SK-N-SH treated with all-trans-retinoic acid at 6 μM for 48 hours (cell line): ENCODE results near the gene ALOX12.
"Not testable (repeated sequence)": the region's sequence is repeated elsewhere in the genome, so short reads cannot be mapped to it uniquely, and the experiment has no call there.

Experiments used
- ATAC-seq: fragments of 200-7000 bp; cut with Tn5 transposase; 3 replicates; pipeline ENCODE4 v1.9.1; 2020; ENCODE audit warnings: mild to moderate bottlenecking, moderate library complexity
- ARNTL ChIP-seq: fragments of 450-650 bp; formaldehyde crosslinking; IDR thresholded peaks from 2 replicates; pipeline ENCODE4 v1.5.0; 2020; ENCODE audit warnings: low read depth, mild to moderate bottlenecking, moderate library complexity, borderline replicate concordance
- BACH2 ChIP-seq: fragments of 250-450 bp; sonication (Bioruptor Pico); IDR thresholded peaks from 2 replicates; pipeline ENCODE4 v1.9.0; 2021; ENCODE audit warnings: mild to moderate bottlenecking, borderline replicate concordance
- CREB5 ChIP-seq: fragments of 250-450 bp; sonication (Bioruptor Pico); IDR thresholded peaks from 2 replicates; pipeline ENCODE4 v1.5.1; 2020; ENCODE audit warnings: low read depth, mild to moderate bottlenecking, moderate library complexity
- CSDC2 ChIP-seq: fragments of 250-450 bp; sonication (Bioruptor Pico); IDR thresholded peaks from 2 replicates; pipeline ENCODE4 v1.5.0; 2020; ENCODE audit warnings: mild to moderate bottlenecking, moderate library complexity
- CSRNP3 ChIP-seq: fragments of 250-450 bp; sonication (Bioruptor Pico); IDR thresholded peaks from 2 replicates; pipeline ENCODE4 v1.5.1; 2021; ENCODE audit warnings: mild to moderate bottlenecking, moderate library complexity
- ESRRG ChIP-seq: fragments of 250-450 bp; sonication (Bioruptor Pico); IDR thresholded peaks from 2 replicates; pipeline ENCODE4 v1.6.1; 2021; ENCODE audit warnings: mild to moderate bottlenecking
- GLIS3 ChIP-seq: fragments of 250-450 bp; sonication (Bioruptor Pico); IDR thresholded peaks from 2 replicates; pipeline ENCODE4 v1.5.0; 2020; ENCODE audit warnings: mild to moderate bottlenecking, moderate library complexity
- ISL1 ChIP-seq: fragments of 250-450 bp; sonication (Bioruptor Pico); IDR thresholded peaks from 2 replicates; pipeline ENCODE4 v2.1.2; 2022; ENCODE audit warnings: mild to moderate bottlenecking, moderate library complexity
- OSR1 ChIP-seq: fragments of 250-450 bp; sonication (Bioruptor Pico); IDR thresholded peaks from 2 replicates; pipeline ENCODE4 v1.8.0; 2022; ENCODE audit warnings: moderate library complexity, mild to moderate bottlenecking, inconsistent platforms
- PATZ1 ChIP-seq: fragments of 250-450 bp; sonication (Bioruptor Pico); IDR thresholded peaks from 2 replicates; pipeline ENCODE4 v1.8.0; 2020; ENCODE audit warnings: mild to moderate bottlenecking, moderate library complexity, borderline replicate concordance
- PPARA ChIP-seq: fragments of 250-450 bp; sonication (Bioruptor Pico); IDR thresholded peaks from 2 replicates; pipeline ENCODE4 v1.5.0; 2020; ENCODE audit warnings: mild to moderate bottlenecking, borderline replicate concordance
- RARB ChIP-seq: fragments of 250-450 bp; sonication (Bioruptor Pico); IDR thresholded peaks from 2 replicates; pipeline ENCODE4 v1.8.0; 2021; ENCODE audit warnings: mild to moderate bottlenecking, moderate library complexity
- SNAI2 ChIP-seq: fragments of 250-450 bp; sonication (Bioruptor Pico); IDR thresholded peaks from 2 replicates; pipeline ENCODE4 v1.5.0; 2020; ENCODE audit warnings: mild to moderate bottlenecking, moderate library complexity
- TCF4 ChIP-seq: fragments of 250-450 bp; sonication (Bioruptor Pico); IDR thresholded peaks from 2 replicates; pipeline ENCODE4 v1.8.0; 2021; ENCODE audit warnings: mild to moderate bottlenecking, moderate library complexity, borderline replicate concordance
- TOX ChIP-seq: fragments of 250-450 bp; sonication (Bioruptor Pico); IDR thresholded peaks from 2 replicates; pipeline ENCODE4 v1.8.0; 2021; ENCODE audit warnings: mild to moderate bottlenecking, moderate library complexity, borderline replicate concordance
- TSHZ2 ChIP-seq: fragments of 250-450 bp; sonication (Bioruptor Pico); IDR thresholded peaks from 2 replicates; pipeline ENCODE4 v1.5.0; 2020; ENCODE audit warnings: mild to moderate bottlenecking, moderate library complexity
- ZFP30 ChIP-seq: fragments of 450-650 bp; formaldehyde crosslinking; IDR thresholded peaks from 2 replicates; pipeline ENCODE4 v1.5.0; 2022; ENCODE audit warnings: mild to moderate bottlenecking, moderate library complexity
- ZNF565 ChIP-seq: fragments of 450-650 bp; formaldehyde crosslinking; conservative IDR thresholded peaks from 2 replicates; pipeline ENCODE4 v1.5.0; 2020; ENCODE audit warnings: low read depth, mild to moderate bottlenecking, moderate library complexity
- ZNF8 ChIP-seq: fragments of 450-650 bp; formaldehyde crosslinking; IDR thresholded peaks from 2 replicates; pipeline ENCODE4 v1.5.0; 2020; ENCODE audit warnings: mild to moderate bottlenecking, moderate library complexity
- TF ChIP-seq, protein P1 (sequence below): fragments of 250-450 bp; sonication (Bioruptor Pico); IDR thresholded peaks from 2 replicates; pipeline ENCODE4 v1.8.0; 2021; ENCODE audit warnings: low read depth, mild to moderate bottlenecking, moderate library complexity, borderline replicate concordance

Gene ALOX12

GRCh38 chr17:6948562-6948961 is 47.3 kb upstream of the ALOX12 start:
- ATAC-seq, result no peak
- no peak for TF ChIP-seq CREB5 (CRISPR knock-in tag)
- no peak for TF ChIP-seq CSDC2
- TF ChIP-seq TOX (CRISPR knock-in tag), result no peak
- no peak for TF ChIP-seq CSRNP3 (CRISPR knock-in tag)
- no peak for TF ChIP-seq PPARA (CRISPR knock-in tag)
- no peak for TF ChIP-seq OSR1 (CRISPR knock-in tag)
- TF ChIP-seq ZFP30 (CRISPR knock-in tag), result no peak
- no peak for TF ChIP-seq ESRRG (CRISPR knock-in tag)
- no peak for TF ChIP-seq PATZ1 (CRISPR knock-in tag)
- no peak for TF ChIP-seq BACH2 (CRISPR knock-in tag)
- no peak for TF ChIP-seq RARB

DNA sequence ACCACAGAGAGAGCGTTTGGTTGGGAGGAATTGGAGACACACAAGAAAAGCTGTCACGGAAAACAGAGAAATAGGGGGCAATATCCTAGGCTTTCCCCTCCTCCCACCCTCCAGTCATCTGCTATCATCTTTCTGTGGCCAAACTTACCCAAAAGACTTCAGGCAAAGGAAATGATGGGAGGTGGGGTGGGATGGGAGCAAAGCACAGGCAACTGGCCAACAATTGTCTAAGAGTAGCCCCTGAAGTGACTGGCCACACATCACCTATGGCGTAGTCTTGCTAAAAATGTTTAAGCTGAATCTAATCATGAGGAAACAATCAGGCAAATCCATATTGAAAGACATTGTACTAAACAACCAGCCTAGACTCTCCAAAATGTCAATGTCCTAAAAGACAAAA is 46.9 kb upstream of the ALOX12 start:
- no peak for ATAC-seq
- TF ChIP-seq ARNTL (CRISPR knock-in tag) (no peak), TSHZ2 (CRISPR knock-in tag) (no peak), TOX (CRISPR knock-in tag) (no peak), ISL1 (no peak), ZNF565 (CRISPR knock-in tag) (no peak), RARB (no peak), OSR1 (CRISPR knock-in tag) (no peak), GLIS3 (CRISPR knock-in tag) (no peak), ZNF8 (no peak), SNAI2 (no peak), ZFP30 (CRISPR knock-in tag) (no peak), TCF4 (no peak), PPARA (CRISPR knock-in tag) (no peak), CSRNP3 (CRISPR knock-in tag) (no peak), CSDC2 (no peak)
- TF ChIP-seq, protein P1, sequence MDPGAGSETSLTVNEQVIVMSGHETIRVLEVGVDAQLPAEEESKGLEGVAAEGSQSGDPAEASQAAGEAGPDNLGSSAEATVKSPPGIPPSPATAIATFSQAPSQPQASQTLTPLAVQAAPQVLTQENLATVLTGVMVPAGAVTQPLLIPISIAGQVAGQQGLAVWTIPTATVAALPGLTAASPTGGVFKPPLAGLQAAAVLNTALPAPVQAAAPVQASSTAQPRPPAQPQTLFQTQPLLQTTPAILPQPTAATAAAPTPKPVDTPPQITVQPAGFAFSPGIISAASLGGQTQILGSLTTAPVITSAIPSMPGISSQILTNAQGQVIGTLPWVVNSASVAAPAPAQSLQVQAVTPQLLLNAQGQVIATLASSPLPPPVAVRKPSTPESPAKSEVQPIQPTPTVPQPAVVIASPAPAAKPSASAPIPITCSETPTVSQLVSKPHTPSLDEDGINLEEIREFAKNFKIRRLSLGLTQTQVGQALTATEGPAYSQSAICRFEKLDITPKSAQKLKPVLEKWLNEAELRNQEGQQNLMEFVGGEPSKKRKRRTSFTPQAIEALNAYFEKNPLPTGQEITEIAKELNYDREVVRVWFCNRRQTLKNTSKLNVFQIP (CRISPR knock-in tag), result no peak

GRCh38 chr17:6950938-6951337 is 44.9 kb upstream of the ALOX12 start:
- not testable (repeated sequence) for ATAC-seq
